IMR-90 (cell line): Measurements from ENCODE around the gene GALM. TPM values are rescaled to one million over a fixed set of nuclear protein-coding genes. Genes with fewer than 3 reads are reported as not detected.
"Not testable (repeated sequence)": the region's sequence is repeated elsewhere in the genome, so short reads cannot be mapped to it uniquely, and the experiment has no call there.

Experiments
- ATAC-seq: fragments of 200-7000 bp; cut with Tn5 transposase; 2 replicates; pipeline ENCODE4 v1.9.1; 2020; ENCODE audit warnings: low read depth, mild to moderate bottlenecking, moderate library complexity
- BruUV-seq: library from RNA; stranded (reverse); fragments of 400-500 nt; replicated peaks from 2 replicates; lab custom pipeline; 2021; lab: Mats Ljungman, UMichigan
- CTCF ChIA-PET: fragments of 300-600 bp; formaldehyde crosslinking; extraction: SDS; loops from one replicate; lab custom pipeline; 2021; ENCODE audit warnings: antibody characterized with exemption; lab: Yijun Ruan, JAX
- POLR2A ChIA-PET: fragments of 300-600 bp; sonication (Branson Sonifier 250); formaldehyde crosslinking; loops from one replicate; lab custom pipeline; 2022; ENCODE audit warnings: antibody characterized with exemption; ENCODE audit not compliant: unreplicated experiment; lab: Charles Lee
- DNase-seq: peaks from one replicate; pipeline ENCODE4 v3.0.0; 2013
- H2AFZ ChIP-seq: replicated peaks from 2 replicates; pipeline ENCODE3; 2013; ENCODE audit warnings: low read length, mild to moderate bottlenecking; ENCODE audit not compliant: poor library complexity
- H2AK5ac ChIP-seq: 2 replicates; pipeline ENCODE4 v1.6.1; 2013; ENCODE audit warnings: low read depth, low read length, inconsistent platforms
- H2AK9ac ChIP-seq: replicated peaks from 2 replicates; pipeline ENCODE3; 2013; ENCODE audit warnings: mild to moderate bottlenecking, low read depth, low read length, moderate library complexity; ENCODE audit not compliant: poor library complexity
- H2BK120ac ChIP-seq: 2 replicates; pipeline ENCODE4 v1.6.1; 2013; ENCODE audit warnings: low read depth, low read length, inconsistent platforms
- H2BK15ac ChIP-seq: 3 replicates; pipeline ENCODE4 v1.6.1; 2013; ENCODE audit warnings: low read depth, low read length, inconsistent platforms
- H2BK20ac ChIP-seq: 2 replicates; pipeline ENCODE4 v1.6.1; 2013; ENCODE audit warnings: low read depth, mild to moderate bottlenecking, inconsistent platforms, low read length, moderate library complexity
- H2BK5ac ChIP-seq: 2 replicates; pipeline ENCODE4 v1.6.1; 2013; ENCODE audit warnings: mild to moderate bottlenecking, low read depth, low read length, inconsistent platforms; ENCODE audit not compliant: poor library complexity, severe bottlenecking
- H3K14ac ChIP-seq: replicated peaks from 2 replicates; pipeline ENCODE4 v1.6.1; 2013; ENCODE audit warnings: low read depth, low read length, inconsistent platforms
- H3K18ac ChIP-seq: 2 replicates; pipeline ENCODE4 v1.6.1; 2013; ENCODE audit warnings: low read depth, low read length, control low read depth
- H3K23ac ChIP-seq: 2 replicates; pipeline ENCODE4 v1.6.1; 2013; ENCODE audit warnings: low read depth, low read length, inconsistent platforms
- H3K27ac ChIP-seq: 2 replicates; pipeline ENCODE4 v1.5.1; 2013; ENCODE audit warnings: mild to moderate bottlenecking, control low read depth, low read length; ENCODE audit not compliant: insufficient read depth
- H3K27me3 ChIP-seq: 2 replicates; pipeline ENCODE4 v1.6.1; 2013; ENCODE audit warnings: low read length; ENCODE audit not compliant: control insufficient read depth, insufficient read depth
- H3K36me3 ChIP-seq: 2 replicates; pipeline ENCODE4 v1.6.1; 2013; ENCODE audit warnings: low read length, mixed read lengths; ENCODE audit not compliant: control insufficient read depth, insufficient read depth
- H3K4ac ChIP-seq: 2 replicates; pipeline ENCODE4 v1.6.1; 2013; ENCODE audit warnings: low read depth, low read length, inconsistent platforms
- H3K4me1 ChIP-seq: 2 replicates; pipeline ENCODE4 v1.6.1; 2013; ENCODE audit warnings: low read length, mixed read lengths; ENCODE audit not compliant: control insufficient read depth, insufficient read depth
- H3K4me2 ChIP-seq: 2 replicates; pipeline ENCODE4 v1.6.1; 2013; ENCODE audit warnings: low read depth, mild to moderate bottlenecking, control low read depth, low read length, moderate library complexity
- H3K4me3 ChIP-seq: 2 replicates; pipeline ENCODE4 v1.5.1; 2013; ENCODE audit warnings: low read depth, mild to moderate bottlenecking, control low read depth, low read length, moderate library complexity; ENCODE audit not compliant: insufficient read depth
- H3K56ac ChIP-seq: 2 replicates; pipeline ENCODE4 v1.6.1; 2013; ENCODE audit warnings: low read length, inconsistent platforms; ENCODE audit not compliant: insufficient read depth; ENCODE audit errors: extremely low read depth
- H3K79me1 ChIP-seq, 2 experiments: 2 replicates each; pipeline ENCODE4 v1.6.1; 2013; ENCODE audit warnings: low read length in 2 of 2, inconsistent platforms in 1 of 2, low read depth in 1 of 2
- H3K9ac ChIP-seq: 2 replicates; pipeline ENCODE4 v1.6.1; 2013; ENCODE audit warnings: low read depth, low read length, control low read depth
- H3K9me1 ChIP-seq: 2 replicates; pipeline ENCODE4 v1.6.1; 2013; ENCODE audit warnings: low read length, inconsistent platforms; ENCODE audit not compliant: insufficient read depth
- H3K9me3 ChIP-seq: 2 replicates; pipeline ENCODE4 v1.6.1; 2013; ENCODE audit warnings: low read length; ENCODE audit not compliant: control insufficient read depth, insufficient read depth
- H4K20me1 ChIP-seq: 2 replicates; pipeline ENCODE4 v1.6.1; 2013; ENCODE audit warnings: low read length, inconsistent platforms; ENCODE audit not compliant: insufficient read depth
- H4K5ac ChIP-seq: 2 replicates; pipeline ENCODE4 v1.6.1; 2013; ENCODE audit warnings: mild to moderate bottlenecking, low read depth, low read length, control low read depth
- H4K8ac ChIP-seq, 2 experiments: 2 replicates each; pipeline ENCODE4 v1.6.1; 2013; ENCODE audit warnings: low read depth in 2 of 2, low read length in 2 of 2, control low read depth in 1 of 2, inconsistent platforms in 1 of 2
- H4K91ac ChIP-seq: 2 replicates; pipeline ENCODE4 v1.6.1; 2013; ENCODE audit warnings: low read depth, low read length, inconsistent platforms; ENCODE audit not compliant: insufficient read depth
- WGBS, 2 experiments: methylation state at CpG; one replicate each; pipeline versions ENCODE4 v1.1.5 to v1.1.7; 2013; ENCODE audit warnings: missing lambda C conversion rate in 2 of 2; ENCODE audit not compliant: insufficient read length in 1 of 2; ENCODE audit errors: extremely low coverage in 2 of 2; 5-methylcytosine and 5-hydroxymethylcytosine counted together
- dilution Hi-C: fragments of 300-500 bp; cut with HindIII; formaldehyde crosslinking; loops from one replicate; pipeline ENCODE4 v1.14.3; 2018; ENCODE audit warnings: low sequenced_read_pairs; ENCODE audit not compliant: unreplicated experiment
- in situ Hi-C: fragments of 300-500 bp; cut with MboI; formaldehyde crosslinking; loops from 3 replicates; pipeline ENCODE4 v1.14.3; 2019; ENCODE audit warnings: low sequenced_read_pairs, inconsistent platforms, mixed read lengths
- intact Hi-C: fragments of 100-400 bp; cut with micrococcal nuclease; formaldehyde crosslinking; loops from 2 replicates; pipeline ENCODE4 v1.10.0; 2022
- polyA plus RNA-seq, 3 experiments: library from polyadenylated mRNA; depleted of rRNA; stranded (reverse); fragments of >200 nt; gene quantifications; 2 replicates each; pipeline ENCODE4 v1.2.3, GENCODE V29; 2012; ENCODE audit warnings: low replicate concordance in 1 of 3
- total RNA-seq: library from RNA; depleted of rRNA; stranded (reverse); fragments of >200 nt; gene quantifications from 2 replicates; pipeline ENCODE4 v1.2.3, GENCODE V29; 2012

Gene GALM
- total and polyA plus RNA-seq, 2 of the 4 experiments (the other 2 are of a cell fraction), result 12.1 to 24.2 TPM

GRCh38 chr2:38680868-38681267 lies 15.0 kb downstream of the GALM start:
- DNase-seq, H3K56ac ChIP-seq, BruUV-seq, H3K14ac ChIP-seq, intact Hi-C loops, H3K27me3 ChIP-seq, H2AFZ ChIP-seq, H2AK9ac ChIP-seq, H3K9me1 ChIP-seq, H3K9ac ChIP-seq, H3K4me1 ChIP-seq, H2BK15ac ChIP-seq, H3K4ac ChIP-seq, H4K20me1 ChIP-seq, H2BK20ac ChIP-seq, dilution Hi-C loops, H4K8ac ChIP-seq, H3K9me3 ChIP-seq, in situ Hi-C loops, H4K5ac ChIP-seq, H2BK120ac ChIP-seq, ATAC-seq, CTCF ChIA-PET, H3K79me1 ChIP-seq, H3K18ac ChIP-seq, H2BK5ac ChIP-seq, H3K27ac ChIP-seq, POLR2A ChIA-PET, H3K4me2 ChIP-seq, H4K91ac ChIP-seq, H3K4me3 ChIP-seq, H2AK5ac ChIP-seq, H3K23ac ChIP-seq: not testable (repeated sequence)
- peaks cover 25% of the 10 kb centered on the region for H3K36me3 ChIP-seq
- 88% methylated on average over 2 of the region's 5 CpGs; no CpG with 5 or more reads in 1 of the 2 experiments for WGBS, 2 experiments
